ENCODE measurements around the gene ZCCHC12. TPM values are rescaled to one million over a fixed set of nuclear protein-coding genes. Genes with fewer than 3 reads are reported as not detected.
A peak's percentile ranks its signal among the peaks of the same experiment; 100 is the strongest.
"Not testable (repeated sequence)": the region's sequence is repeated elsewhere in the genome, so short reads cannot be mapped to it uniquely, and the experiment has no call there.

ZCCHC12 gene
- total RNA-seq, 4 donors from 2014 or later, result 0.32 to 0.55 TPM; not detected in 2

DNA sequence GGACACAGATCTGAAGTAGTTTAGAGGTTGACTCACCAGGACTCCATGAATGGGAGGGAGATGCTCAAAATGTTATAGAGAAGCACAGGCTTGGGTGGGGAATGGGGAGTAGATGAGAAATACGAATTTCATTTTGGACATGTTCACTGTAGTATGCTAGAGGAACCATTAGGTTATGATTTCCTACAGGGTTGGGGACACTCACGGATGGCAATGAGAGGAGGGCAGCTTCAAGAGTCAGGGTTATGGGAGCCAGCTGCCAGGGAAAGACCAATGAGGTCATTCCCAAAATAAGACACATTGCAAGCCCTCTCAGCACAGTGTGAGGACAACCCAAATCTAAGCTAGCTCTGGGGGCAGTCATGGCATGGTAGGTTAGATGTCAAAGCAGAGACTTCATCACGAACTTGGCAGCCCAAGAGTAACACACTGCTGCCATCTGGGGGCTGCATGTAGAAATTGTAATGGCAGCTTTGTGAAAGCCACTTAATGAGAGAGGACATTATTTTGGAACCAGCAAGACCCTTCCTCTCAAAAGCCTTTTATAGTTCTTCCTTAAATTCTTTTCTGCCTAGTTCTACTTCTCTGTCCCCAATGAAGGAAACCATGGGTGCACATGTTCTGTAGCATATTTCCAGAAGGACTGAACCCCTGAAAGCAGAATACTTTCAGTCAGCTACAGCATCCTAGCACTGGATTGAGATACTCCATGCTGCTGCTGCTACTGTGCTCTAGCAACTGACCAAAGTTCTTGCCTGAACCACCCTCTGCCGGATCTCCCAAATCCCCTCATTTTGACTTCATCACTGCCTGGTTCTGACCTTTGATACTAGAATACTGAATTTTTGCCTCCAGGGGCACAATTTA is 16.2 kb upstream of the ZCCHC12 start:
- TF ChIP-seq POLR2A (IDR thresholded peaks at IDR 0.05) (no peak), POLR2AphosphoS5 (IDR thresholded peaks at IDR 0.05) (no peak)
- TF ChIP-seq, protein P1, sequence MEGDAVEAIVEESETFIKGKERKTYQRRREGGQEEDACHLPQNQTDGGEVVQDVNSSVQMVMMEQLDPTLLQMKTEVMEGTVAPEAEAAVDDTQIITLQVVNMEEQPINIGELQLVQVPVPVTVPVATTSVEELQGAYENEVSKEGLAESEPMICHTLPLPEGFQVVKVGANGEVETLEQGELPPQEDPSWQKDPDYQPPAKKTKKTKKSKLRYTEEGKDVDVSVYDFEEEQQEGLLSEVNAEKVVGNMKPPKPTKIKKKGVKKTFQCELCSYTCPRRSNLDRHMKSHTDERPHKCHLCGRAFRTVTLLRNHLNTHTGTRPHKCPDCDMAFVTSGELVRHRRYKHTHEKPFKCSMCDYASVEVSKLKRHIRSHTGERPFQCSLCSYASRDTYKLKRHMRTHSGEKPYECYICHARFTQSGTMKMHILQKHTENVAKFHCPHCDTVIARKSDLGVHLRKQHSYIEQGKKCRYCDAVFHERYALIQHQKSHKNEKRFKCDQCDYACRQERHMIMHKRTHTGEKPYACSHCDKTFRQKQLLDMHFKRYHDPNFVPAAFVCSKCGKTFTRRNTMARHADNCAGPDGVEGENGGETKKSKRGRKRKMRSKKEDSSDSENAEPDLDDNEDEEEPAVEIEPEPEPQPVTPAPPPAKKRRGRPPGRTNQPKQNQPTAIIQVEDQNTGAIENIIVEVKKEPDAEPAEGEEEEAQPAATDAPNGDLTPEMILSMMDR (IDR thresholded peaks at IDR 0.05), result peak; percentile 56 to 63 (median 59)
- intact Hi-C loops (cut with DNase I; ENCODE audit: low total_unique reads), result loop anchor here (10.0 kb wide), 1 partner anchor 163 kb away; no protein-coding TSS in a partner anchor
- WGBS, 2 donors (ENCODE audit: low coverage in 1 of 2), result 28 to 40% methylated on average over 1 to 4 of the region's 4 CpGs
- H3K4me1 ChIP-seq, result no peaks in the 10 kb centered on the region
- DNase-seq, result peak; percentile 47
- H3K4me3 ChIP-seq, result no peak overlapping the region
- no peak overlapping the region for H3K27ac ChIP-seq
- H3K36me3 ChIP-seq, result no peaks in the 10 kb centered on the region
- in situ Hi-C loops (cut with MboI; ENCODE audit: low pct_ligation_motif_present in 1 of 4, low pct_unique_long_range_greater_than_20kb in 1 of 4, low sequenced_read_pairs in 3 of 4), result loop anchor here (10.0 to 25.0 kb wide), 4 partner anchors 163 to 345 kb away; no protein-coding TSS in a partner anchor
- no peaks in the 10 kb centered on the region for H3K9me3 ChIP-seq
- H3K27me3 ChIP-seq, result no peaks in the 10 kb centered on the region

DNA sequence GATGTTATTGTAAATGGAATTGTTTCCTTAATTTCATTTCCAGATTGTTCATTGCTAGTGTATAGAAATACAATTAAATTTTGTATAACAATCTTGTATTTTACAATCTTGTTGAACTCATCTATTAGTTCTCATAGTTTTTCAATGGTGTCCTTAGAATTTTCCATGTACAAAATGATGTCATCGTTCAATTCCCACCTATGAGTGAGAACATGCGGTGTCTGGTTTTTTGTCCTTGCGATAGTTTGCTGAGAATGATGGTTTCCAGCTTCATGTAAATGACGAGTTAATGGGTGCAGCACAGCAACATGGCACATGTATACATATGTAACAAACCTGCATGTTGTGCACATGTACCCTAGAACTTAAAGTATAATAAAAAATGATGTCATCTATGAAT is 6.4 kb upstream of the ZCCHC12 start:
- in situ Hi-C loops (cut with MboI; ENCODE audit: low pct_ligation_motif_present in 1 of 4, low pct_unique_long_range_greater_than_20kb in 1 of 4, low sequenced_read_pairs in 3 of 4), result loop anchor here in 2 of 4 donors (25.0 kb wide), 2 partner anchors 180 to 355 kb away; no protein-coding TSS in a partner anchor
- H3K4me3 ChIP-seq; H3K27me3 ChIP-seq; H3K4me1 ChIP-seq; H3K27ac ChIP-seq; H3K36me3 ChIP-seq; H3K9me3 ChIP-seq; intact Hi-C loops (cut with DNase I; ENCODE audit: low total_unique reads); DNase-seq: not testable (repeated sequence)
- 83 to 100% methylated on average over 4 of the region's 4 CpGs for WGBS, 2 donors (ENCODE audit: low coverage in 1 of 2)

DNA sequence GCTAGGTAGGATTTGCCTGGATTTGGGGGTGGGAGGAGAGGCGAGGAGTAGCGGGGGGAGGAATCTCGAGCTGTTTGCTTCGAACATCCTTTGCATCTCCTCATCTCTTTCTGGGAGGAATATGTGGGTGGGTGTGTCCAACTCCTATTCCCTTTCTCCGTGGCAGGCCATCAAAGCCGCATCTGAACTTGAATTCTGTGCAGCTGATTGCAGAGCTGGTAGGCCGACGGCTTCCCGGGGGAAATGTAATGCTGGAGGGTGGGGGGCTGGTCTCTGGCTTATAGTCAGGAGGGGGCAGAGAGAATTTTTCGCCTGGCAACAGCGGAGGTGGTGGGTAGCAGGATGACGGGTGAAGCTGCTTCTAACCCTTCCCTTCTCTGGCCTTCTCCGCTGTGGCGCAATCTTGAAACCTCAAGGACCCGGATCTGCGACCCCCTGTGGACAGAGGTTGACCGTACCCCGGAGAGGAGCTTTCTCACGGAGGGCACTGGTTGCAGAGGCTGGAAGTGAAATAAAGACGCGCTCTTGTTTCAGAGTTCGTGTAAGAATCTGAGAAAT is 628 bp downstream of the ZCCHC12 start:
- Histone ChIP-seq H3K4me3 (peak overlapping the region in 2 of 4 donors; percentile 18 to 42), H3K27me3 (peaks cover 43% of the 10 kb centered on the region), H3K27ac (no peak overlapping the region), H3K9me3 (no peaks in the 10 kb centered on the region), H3K4me1 (peaks cover 0 to 8% (median 0%) of the 10 kb centered on the region in 4 donors), H3K36me3 (no peaks in the 10 kb centered on the region)
- no peak for TF ChIP-seq POLR2AphosphoS5 (IDR thresholded peaks at IDR 0.05)
- TF ChIP-seq, protein P1 (IDR thresholded peaks at IDR 0.05), result no peak
- TF ChIP-seq POLR2A (IDR thresholded peaks at IDR 0.05), result no peak
- TF ChIP-seq EP300 (IDR thresholded peaks at IDR 0.05; ENCODE audit: low read depth), result no peak
- in situ Hi-C loops (cut with MboI; ENCODE audit: low pct_ligation_motif_present in 1 of 4, low pct_unique_long_range_greater_than_20kb in 1 of 4, low sequenced_read_pairs in 3 of 4), result loop anchor here in 2 of 4 donors (25.0 kb wide), 2 partner anchors 187 to 362 kb away; no protein-coding TSS in a partner anchor
- intact Hi-C loops (cut with DNase I; ENCODE audit: low total_unique reads), result no loop called here
- 43% methylated on average over 22 of the region's 22 CpGs; no CpG with 5 or more reads in 1 of the 2 donors for WGBS, 2 donors (ENCODE audit: low coverage in 1 of 2)
- DNase-seq, result no peak

DNA sequence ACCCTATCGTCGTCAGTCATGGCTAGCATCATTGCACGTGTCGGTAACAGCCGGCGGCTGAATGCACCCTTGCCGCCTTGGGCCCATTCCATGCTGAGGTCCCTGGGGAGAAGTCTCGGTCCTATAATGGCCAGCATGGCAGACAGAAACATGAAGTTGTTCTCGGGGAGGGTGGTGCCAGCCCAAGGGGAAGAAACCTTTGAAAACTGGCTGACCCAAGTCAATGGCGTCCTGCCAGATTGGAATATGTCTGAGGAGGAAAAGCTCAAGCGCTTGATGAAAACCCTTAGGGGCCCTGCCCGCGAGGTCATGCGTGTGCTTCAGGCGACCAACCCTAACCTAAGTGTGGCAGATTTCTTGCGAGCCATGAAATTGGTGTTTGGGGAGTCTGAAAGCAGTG is 1.6 kb downstream of the ZCCHC12 start:
- Histone ChIP-seq H3K27ac (no peak overlapping the region), H3K27me3 (peaks cover 43% of the 10 kb centered on the region), H3K36me3 (no peaks in the 10 kb centered on the region), H3K4me3 (no peak overlapping the region), H3K4me1 (peaks cover 0 to 8% (median 0%) of the 10 kb centered on the region in 4 donors), H3K9me3 (no peaks in the 10 kb centered on the region)
- no peak for TF ChIP-seq POLR2AphosphoS5 (IDR thresholded peaks at IDR 0.05)
- TF ChIP-seq POLR2A (IDR thresholded peaks at IDR 0.05), result no peak
- no peak for TF ChIP-seq EP300 (IDR thresholded peaks at IDR 0.05; ENCODE audit: low read depth)
- TF ChIP-seq, protein P1 (IDR thresholded peaks at IDR 0.05), result no peak
- intact Hi-C loops (cut with DNase I; ENCODE audit: low total_unique reads), result no loop called here
- DNase-seq, result no peak
- in situ Hi-C loops (cut with MboI; ENCODE audit: low pct_ligation_motif_present in 1 of 4, low pct_unique_long_range_greater_than_20kb in 1 of 4, low sequenced_read_pairs in 3 of 4), result loop anchor here in 2 of 4 donors (25.0 kb wide), 2 partner anchors 187 to 237 kb away; partner anchors contain the start of gene CT47C1 (in 1 of the 2)
- 64% methylated on average over 16 of the region's 16 CpGs; no CpG with 5 or more reads in 1 of the 2 donors for WGBS, 2 donors (ENCODE audit: low coverage in 1 of 2)
